GM12878 (cell line): ENCODE data around the gene SRBD1. TPM values are rescaled to one million over a fixed set of nuclear protein-coding genes. Genes with fewer than 3 reads are reported as not detected.

ENCODE experiments used
- ATF3 ChIP-seq: IDR thresholded peaks from 2 replicates; pipeline ENCODE4 v1.6.1; 2011; ENCODE audit warnings: low read depth, mild to moderate bottlenecking, low read length, moderate library complexity, borderline replicate concordance; ENCODE audit errors: extremely low read depth
- CTCF ChIP-seq, 3 experiments: IDR thresholded peaks in 2 of 3; conservative IDR thresholded peaks in 1 of 3; 2 replicates each; pipeline ENCODE4 v1.5.1; 2011; ENCODE audit warnings: low read depth in 3 of 3, low read length in 3 of 3, mild to moderate bottlenecking in 3 of 3, control low read depth in 2 of 3, moderate library complexity in 2 of 3, inconsistent platforms in 1 of 3, mixed read lengths in 1 of 3; ENCODE audit not compliant: control insufficient read depth in 2 of 3, insufficient read depth in 1 of 3; ENCODE audit errors: extremely low read depth in 1 of 3
- E4F1 ChIP-seq: fragments of 450-650 bp; IDR thresholded peaks from 2 replicates; pipeline ENCODE4 v1.6.1; 2018; ENCODE audit warnings: borderline replicate concordance, mild to moderate bottlenecking; ENCODE audit not compliant: partially characterized antibody
- EP300 ChIP-seq, 2 experiments: fragments of 150-350 bp in 1 of 2; IDR thresholded peaks; 2 replicates each; pipeline ENCODE4 v1.6.1; 2011 to 2012; ENCODE audit warnings: low read depth in 2 of 2, low read length in 2 of 2, borderline replicate concordance in 1 of 2, improper control_type of control experiment in 1 of 2, inconsistent platforms in 1 of 2; ENCODE audit not compliant: control insufficient read depth in 1 of 2
- IKZF1 ChIP-seq: fragments of 450-650 bp; conservative IDR thresholded peaks from 2 replicates; pipeline ENCODE4 v1.6.1; 2017; ENCODE audit warnings: antibody characterized with exemption, mild to moderate bottlenecking
- IKZF2 ChIP-seq, 2 experiments: fragments of 450-650 bp; IDR thresholded peaks; 2 replicates each; pipeline ENCODE4 v1.6.1; 2017; ENCODE audit warnings: mild to moderate bottlenecking in 2 of 2, moderate library complexity in 2 of 2
- MAX ChIP-seq: IDR thresholded peaks from 2 replicates; pipeline ENCODE4 v1.6.1; 2012; ENCODE audit warnings: low read depth, low read length, improper control_type of control experiment
- NFYA ChIP-seq: IDR thresholded peaks from 2 replicates; pipeline ENCODE4 v1.6.1; 2011; ENCODE audit warnings: low read depth, mild to moderate bottlenecking, low read length, improper control_type of control experiment, borderline replicate concordance
- POLR2AphosphoS5 ChIP-seq: IDR thresholded peaks from 2 replicates; pipeline ENCODE4 v1.6.1; 2011; ENCODE audit warnings: mild to moderate bottlenecking, low read length, inconsistent platforms
- RAD21 ChIP-seq: IDR thresholded peaks from 2 replicates; pipeline ENCODE4 v1.6.1; 2011; ENCODE audit warnings: mild to moderate bottlenecking, low read depth, low read length, moderate library complexity; ENCODE audit not compliant: insufficient read depth
- SIN3A ChIP-seq: IDR thresholded peaks from 2 replicates; pipeline ENCODE4 v1.6.1; 2012; ENCODE audit warnings: low read depth, low read length, improper control_type of control experiment
- YY1 ChIP-seq: IDR thresholded peaks from 2 replicates; pipeline ENCODE4 v1.6.1; 2011; ENCODE audit warnings: low read depth, mild to moderate bottlenecking, low read length
- ZBTB11 ChIP-seq: fragments of 450-650 bp; formaldehyde crosslinking; IDR thresholded peaks from 2 replicates; pipeline ENCODE4 v1.5.0; 2022; ENCODE audit warnings: mild to moderate bottlenecking, missing genetic modification characterization
- ZNF207 ChIP-seq: fragments of 450-650 bp; IDR thresholded peaks from 2 replicates; pipeline ENCODE4 v1.6.1; 2014; ENCODE audit warnings: antibody characterized with exemption, mild to moderate bottlenecking, borderline replicate concordance
- polyA plus RNA-seq, 11 experiments: library from polyadenylated mRNA; depleted of rRNA in 4 of 11; unstranded in 6 of 11; stranded (reverse) in 5 of 11; fragments of >200 nt; fragmentation: Nextera tagmentation in 4 of 11; fragmentation: Illumina TruSeq in 1 of 11; extraction: Ambion mirVana in 4 of 11; extraction: Trizol in 1 of 11; gene quantifications; 1 replicate in 1 of 11; 2 replicates in 10 of 11; pipeline versions ENCODE4 v1.2.1 to v1.2.3, GENCODE V29; 2011 to 2016; ENCODE audit warnings: inconsistent platforms in 2 of 11, missing spikeins in 2 of 11, low read depth in 1 of 11
- total RNA-seq, 4 experiments: library from RNA; depleted of rRNA in 3 of 4; stranded (reverse); fragments of >200 nt in 3 of 4; fragmentation: Illumina TruSeq in 1 of 4; extraction: Trizol in 1 of 4; gene quantifications; 2 replicates each; pipeline versions ENCODE4 v1.2.1 to v1.2.3, GENCODE V29; 2013 to 2021

The SRBD1 gene
- total and polyA plus RNA-seq, 10 of the 15 experiments (the other 5 are each of a cell fraction or from before 2014, with no cell fraction given): 9.7 to 33.1 (median 20.1) TPM

- TF ChIP-seq ATF3 (peak; percentile 62; the same call in 1 of the 2 replicates), CTCF (IDR thresholded peaks at IDR 0.05 in 2 of 3, conservative IDR thresholded peaks at IDR 0.05 in 1 of 3; ENCODE audit: control insufficient read depth in 2 of 3, extremely low read depth in 1 of 3, insufficient read depth in 1 of 3, low read depth in 3 of 3, low read length in 3 of 3) (peak; percentile 27 to 59 (median 30); a peak in 4 of 6 replicates), EP300 (IDR thresholded peaks at IDR 0.05; ENCODE audit: borderline replicate concordance in 1 of 2, control insufficient read depth in 1 of 2, low read depth in 2 of 2, low read length in 2 of 2) (no peak), IKZF2 (IDR thresholded peaks at IDR 0.05) (peak; percentile 41 to 67; a peak in 3 of 4 replicates), NFYA (no peak), ZBTB11 (no peak), POLR2AphosphoS5 (0 out of 2 replicates have a peak, but pooled peaks have one; percentile 43), SIN3A (0 out of 2 replicates have a peak, but pooled peaks have one; percentile 3), E4F1 (peak; percentile 33), ZNF207 (0 out of 2 replicates have a peak, but pooled peaks have one; percentile 22), IKZF1 (0 out of 2 replicates have a peak, but pooled peaks have one; percentile 8), YY1 (no peak), MAX (peak; percentile 81), RAD21 (peak; percentile 37; the same call in 1 of the 2 replicates)
These were observed 617 bp downstream of the SRBD1 start (continued) for GRCh38 chr2:45610281-45611019.
